HUES48 (cell line): ENCODE results near the gene ZNRF3.
"Not testable (repeated sequence)": the region's sequence is repeated elsewhere in the genome, so short reads cannot be mapped to it uniquely, and the experiment has no call there.

Experiments used
- H3K27ac ChIP-seq: one replicate; pipeline ENCODE4 v1.7.0; 2013; ENCODE audit warnings: low read depth, low read length, inconsistent platforms
- H3K27me3 ChIP-seq: 2 replicates; pipeline ENCODE4 v1.6.1; 2013; ENCODE audit warnings: mild to moderate bottlenecking, low read length; ENCODE audit not compliant: control insufficient read depth, insufficient read depth
- H3K36me3 ChIP-seq: 2 replicates; pipeline ENCODE4 v1.6.1; 2013; ENCODE audit warnings: low read length; ENCODE audit not compliant: control insufficient read depth, insufficient read depth
- H3K4me1 ChIP-seq: 2 replicates; pipeline ENCODE4 v1.6.1; 2013; ENCODE audit warnings: mild to moderate bottlenecking, low read length; ENCODE audit not compliant: control insufficient read depth, insufficient read depth
- H3K4me3 ChIP-seq: 2 replicates; pipeline ENCODE4 v1.5.1; 2013; ENCODE audit warnings: mild to moderate bottlenecking, low read depth, low read length
- H3K9ac ChIP-seq: 2 replicates; pipeline ENCODE4 v1.6.1; 2013; ENCODE audit warnings: mild to moderate bottlenecking, low read depth, low read length, moderate library complexity
- H3K9me3 ChIP-seq: 2 replicates; pipeline ENCODE4 v1.6.1; 2013; ENCODE audit warnings: low read length; ENCODE audit not compliant: control insufficient read depth, insufficient read depth

Gene ZNRF3

DNA sequence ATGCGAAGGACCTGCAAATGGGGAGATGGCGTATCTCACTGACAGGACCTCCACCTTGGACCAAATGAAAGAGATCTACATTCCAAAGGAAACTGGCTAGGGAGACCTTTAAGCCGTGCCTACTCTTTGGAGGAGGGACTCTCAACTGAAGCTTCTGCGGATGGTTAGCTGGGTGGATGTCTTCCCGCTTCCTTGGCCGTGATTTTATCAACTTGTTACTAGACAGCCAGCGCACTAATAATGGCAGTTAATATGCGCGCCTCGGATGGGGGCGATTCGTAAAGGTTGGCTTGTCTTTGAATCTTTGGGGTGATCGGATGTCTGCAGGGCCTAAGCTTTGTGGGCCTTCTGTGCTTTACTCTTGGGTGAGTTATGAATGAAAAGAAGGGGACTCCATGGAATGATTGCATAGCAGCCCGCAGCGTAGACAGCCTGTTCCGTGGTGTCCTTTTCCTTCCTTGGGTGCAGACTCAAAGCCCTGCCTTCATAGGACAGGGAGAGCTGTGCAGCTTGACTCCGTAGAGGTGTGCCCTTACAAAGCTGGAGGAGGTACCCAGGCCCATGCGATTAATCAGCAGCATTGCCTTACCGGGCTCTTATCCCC is 1.5 kb downstream of the ZNRF3 start:
- Histone ChIP-seq H3K4me1 (peaks cover 50% of the 10 kb centered on the region), H3K36me3 (no peaks in the 10 kb centered on the region), H3K27ac (no peak overlapping the region), H3K27me3 (no peaks in the 10 kb centered on the region), H3K9ac (no peak overlapping the region), H3K4me3 (peak overlapping the region; percentile 93), H3K9me3 (no peaks in the 10 kb centered on the region)

DNA sequence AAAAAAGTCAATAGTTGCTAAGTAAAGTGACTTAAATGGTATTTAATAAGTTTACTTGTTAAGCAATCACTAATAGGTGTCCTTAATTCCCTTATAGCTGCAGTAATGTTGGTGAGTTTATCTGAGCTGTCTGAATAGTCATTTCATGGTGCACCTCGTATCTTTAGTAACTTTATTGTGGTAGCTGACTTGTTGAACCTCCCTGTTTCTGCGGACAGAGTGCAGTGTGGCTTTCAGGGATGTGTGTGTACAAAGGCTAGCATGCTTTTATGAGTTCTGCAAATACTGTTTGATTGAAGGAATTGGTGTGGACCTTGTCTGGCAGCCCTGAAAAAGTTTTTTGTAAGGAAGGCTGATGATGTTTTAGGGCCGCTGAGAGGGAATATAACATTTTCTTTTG is 2.6 kb downstream of the ZNRF3 start:
- Histone ChIP-seq H3K4me1 (peaks cover 50% of the 10 kb centered on the region), H3K9me3 (no peaks in the 10 kb centered on the region), H3K9ac (no peak overlapping the region), H3K27ac (no peak overlapping the region), H3K4me3 (no peak overlapping the region), H3K27me3 (no peaks in the 10 kb centered on the region), H3K36me3 (no peaks in the 10 kb centered on the region)

DNA sequence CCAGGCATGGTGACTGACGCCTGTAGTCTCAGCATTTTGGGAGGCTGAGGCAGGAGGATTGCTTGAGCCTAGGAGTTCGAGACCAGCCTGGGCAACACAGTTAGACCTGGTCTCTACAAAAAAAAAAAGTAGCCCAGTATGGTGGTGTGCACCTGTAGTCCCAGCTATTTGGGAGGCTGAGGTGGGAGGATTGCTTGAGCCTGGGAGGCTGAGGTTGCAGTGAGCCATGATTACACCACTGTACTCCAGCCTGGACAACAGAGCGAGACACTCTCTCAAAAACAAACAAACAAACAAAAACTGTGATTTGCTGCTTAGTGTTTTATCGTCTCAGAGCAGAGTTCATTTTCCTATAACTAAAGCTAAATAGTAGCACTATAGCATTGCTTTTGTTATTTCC is 3.3 kb downstream of the ZNRF3 start:
- not testable (repeated sequence) for H3K9me3 ChIP-seq, H3K36me3 ChIP-seq, H3K9ac ChIP-seq, H3K4me3 ChIP-seq, H3K27me3 ChIP-seq, H3K27ac ChIP-seq
- peaks cover 57% of the 10 kb centered on the region for H3K4me1 ChIP-seq

DNA sequence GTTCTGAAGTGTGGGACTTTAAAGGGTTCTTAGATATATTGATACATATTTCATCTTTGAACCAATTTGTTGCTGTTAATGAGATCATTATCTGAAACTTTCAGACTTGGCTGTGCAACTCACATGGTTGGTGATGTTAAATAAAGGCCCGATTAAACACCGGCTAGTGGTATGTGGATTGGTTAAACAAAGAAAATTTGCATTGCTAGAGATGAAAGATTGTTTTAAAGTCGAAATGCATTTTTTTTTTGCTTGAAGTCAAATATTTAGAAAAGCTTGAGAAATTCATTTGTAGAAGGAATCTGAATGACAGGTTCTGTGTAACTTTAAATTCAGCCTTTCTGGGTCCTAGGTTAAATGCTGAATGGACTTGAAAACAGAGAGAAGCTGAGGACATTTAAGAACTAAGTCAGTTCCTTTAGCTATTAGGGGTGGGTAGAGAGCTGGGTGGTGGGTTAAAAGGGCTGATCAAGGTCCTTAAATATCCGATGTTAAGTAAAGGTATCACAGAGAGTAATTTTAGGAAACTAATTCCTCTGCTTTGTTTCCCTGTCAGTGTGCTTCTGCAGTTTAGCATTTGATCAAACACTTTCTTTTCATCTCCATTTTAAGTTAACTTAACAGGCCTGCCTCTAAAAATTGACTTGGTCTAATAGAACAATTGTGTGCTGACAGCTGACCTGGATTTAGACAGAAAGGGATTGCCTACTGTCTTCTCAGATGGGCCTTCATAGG is 4.5 kb downstream of the ZNRF3 start:
- no peaks in the 10 kb centered on the region for H3K9me3 ChIP-seq
- no peaks in the 10 kb centered on the region for H3K36me3 ChIP-seq
- no peaks in the 10 kb centered on the region for H3K27me3 ChIP-seq
- no peak overlapping the region for H3K9ac ChIP-seq
- H3K4me1 ChIP-seq = peaks cover 55% of the 10 kb centered on the region
- no peak overlapping the region for H3K27ac ChIP-seq
- no peak overlapping the region for H3K4me3 ChIP-seq

DNA sequence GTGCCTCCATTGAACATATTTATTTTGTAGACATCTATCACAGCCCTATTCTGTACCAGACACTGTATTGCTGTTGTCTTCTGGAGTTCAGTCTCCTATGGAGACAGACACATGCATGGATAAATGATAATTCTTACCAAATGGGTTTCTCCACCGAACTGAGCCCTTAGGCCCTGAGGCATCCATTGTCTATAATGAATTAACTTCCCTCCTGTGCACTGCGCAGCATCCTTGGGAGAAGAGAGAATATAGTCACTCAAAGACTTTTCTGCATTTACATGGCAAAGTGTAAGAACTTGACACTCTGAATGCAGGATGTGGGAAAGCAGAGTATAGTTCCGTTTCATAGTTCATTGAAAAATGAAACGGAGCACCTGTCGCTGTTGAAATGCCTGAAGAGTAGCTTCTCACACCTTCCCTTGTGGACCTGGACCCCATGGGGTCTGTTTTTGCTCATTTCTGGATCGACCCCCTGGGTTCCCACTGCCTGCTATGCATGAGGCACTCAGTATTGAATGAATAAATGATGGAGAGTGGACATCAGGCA is 6.2 kb downstream of the ZNRF3 start:
- Histone ChIP-seq H3K27me3 (no peaks in the 10 kb centered on the region), H3K9me3 (no peaks in the 10 kb centered on the region), H3K36me3 (no peaks in the 10 kb centered on the region), H3K4me3 (no peak overlapping the region), H3K27ac (no peak overlapping the region), H3K9ac (no peak overlapping the region), H3K4me1 (peaks cover 55% of the 10 kb centered on the region)

DNA sequence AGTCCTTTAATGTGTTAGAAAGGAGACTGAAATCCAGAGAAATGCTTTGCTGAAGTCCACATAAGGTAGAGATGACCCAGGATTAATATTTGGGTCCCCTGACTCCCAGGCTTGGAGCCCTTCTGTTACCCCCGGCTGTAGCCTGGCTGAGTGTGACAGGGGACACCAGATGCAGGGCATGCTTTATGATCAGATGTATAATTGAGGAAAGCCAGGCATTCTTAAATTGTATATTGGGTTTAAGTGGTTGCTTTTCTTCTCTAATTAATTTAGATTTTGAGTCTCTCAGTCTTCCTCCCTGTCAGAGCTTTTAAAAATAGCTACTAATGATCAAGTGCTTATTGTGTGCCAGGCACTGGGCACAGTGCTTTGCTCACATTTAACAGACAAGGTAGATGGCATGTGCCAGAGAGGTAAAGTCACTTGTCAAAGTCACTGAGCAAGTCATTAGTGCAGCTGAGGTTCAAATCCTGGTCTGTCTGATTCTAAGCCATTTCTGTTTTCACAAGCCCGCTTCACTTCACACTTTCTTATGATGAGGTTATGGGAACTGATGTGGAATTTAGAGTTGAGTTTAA is 7.9 kb downstream of the ZNRF3 start:
- no peak overlapping the region for H3K9ac ChIP-seq
- H3K27ac ChIP-seq = no peak overlapping the region
- no peaks in the 10 kb centered on the region for H3K36me3 ChIP-seq
- H3K4me3 ChIP-seq = no peak overlapping the region
- no peaks in the 10 kb centered on the region for H3K27me3 ChIP-seq
- peaks cover 39% of the 10 kb centered on the region for H3K4me1 ChIP-seq
- H3K9me3 ChIP-seq = no peaks in the 10 kb centered on the region

DNA sequence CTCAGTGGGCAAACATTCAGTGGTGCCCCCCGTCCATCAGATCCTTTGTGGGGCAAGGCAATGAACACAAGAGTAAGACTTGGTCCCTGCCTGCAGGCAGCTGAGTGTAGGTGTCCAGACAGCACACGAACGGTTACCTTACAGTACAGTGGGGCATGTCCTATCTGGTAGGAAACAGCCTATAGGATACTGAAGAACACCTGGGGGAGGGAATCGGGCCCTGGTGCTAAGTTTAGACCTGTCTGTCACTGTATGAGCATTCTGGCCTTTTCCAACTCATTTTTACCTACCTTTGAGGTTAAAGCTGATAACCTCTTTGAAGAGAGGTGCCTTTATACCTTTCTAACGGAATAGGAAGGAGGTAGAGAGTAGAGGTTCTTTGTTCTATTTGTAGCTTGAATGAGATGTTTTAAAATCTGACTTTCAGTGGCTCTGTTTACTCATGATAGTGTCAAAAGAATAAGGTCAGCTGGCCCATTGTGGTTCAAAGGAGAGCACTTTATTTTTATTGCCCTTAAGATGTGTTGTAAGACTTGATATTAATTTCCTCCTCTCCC is 8.9 kb downstream of the ZNRF3 start:
- Histone ChIP-seq H3K9me3 (no peaks in the 10 kb centered on the region), H3K4me1 (peaks cover 45% of the 10 kb centered on the region), H3K27ac (peak overlapping the region; percentile 8)

DNA sequence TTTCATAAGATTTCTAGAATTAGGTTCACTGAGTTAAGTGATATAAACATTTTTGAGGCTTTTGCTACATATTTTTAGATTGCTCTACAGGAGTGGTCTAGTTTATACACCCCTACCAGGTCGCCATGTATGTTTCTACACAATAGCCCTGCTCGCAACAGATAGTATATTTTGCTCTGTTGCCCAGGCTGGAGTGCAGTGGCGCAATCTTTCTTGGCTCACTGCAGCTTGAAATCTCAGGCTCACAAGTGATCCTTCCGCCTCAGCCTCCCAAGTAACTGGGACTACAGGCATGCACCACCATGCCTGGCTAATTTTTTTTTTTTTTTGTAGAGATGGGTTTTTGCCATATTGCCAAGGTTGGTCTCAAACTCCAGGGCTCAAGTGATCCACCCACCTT is 10.4 kb downstream of the ZNRF3 start:
- Histone ChIP-seq H3K9ac (no peak overlapping the region), H3K27ac (no peak overlapping the region), H3K4me3 (no peak overlapping the region), H3K27me3 (no peaks in the 10 kb centered on the region), H3K36me3 (no peaks in the 10 kb centered on the region), H3K4me1 (peaks cover 42% of the 10 kb centered on the region), H3K9me3 (no peaks in the 10 kb centered on the region)

More for the DNA sequence above, 8.9 kb downstream of the ZNRF3 start:
- H3K36me3 ChIP-seq = no peaks in the 10 kb centered on the region
- no peaks in the 10 kb centered on the region for H3K27me3 ChIP-seq
- no peak overlapping the region for H3K9ac ChIP-seq
- H3K4me3 ChIP-seq = no peak overlapping the region

DNA sequence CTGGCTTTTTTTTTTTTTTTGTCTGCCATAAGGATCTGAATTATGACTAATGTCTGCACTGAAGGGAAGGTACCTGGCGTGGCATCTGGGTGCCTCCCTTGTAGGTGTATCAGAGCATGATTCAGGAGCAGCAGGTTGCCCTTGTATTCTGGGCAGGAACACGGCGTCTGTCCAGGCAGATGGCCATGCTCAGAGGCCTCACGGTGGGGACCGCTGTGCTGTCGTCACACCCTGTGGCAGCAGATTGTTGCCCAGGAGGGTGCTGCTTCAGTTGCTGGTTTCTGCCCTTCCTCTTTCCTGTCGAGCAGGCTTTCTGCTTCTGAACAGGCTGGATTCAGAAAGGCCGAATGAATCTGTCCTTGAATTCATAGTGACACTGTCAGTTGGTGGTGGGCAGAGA is 11.0 kb downstream of the ZNRF3 start:
- H3K36me3 ChIP-seq = no peaks in the 10 kb centered on the region
- H3K27ac ChIP-seq = no peak overlapping the region
- no peak overlapping the region for H3K4me3 ChIP-seq
- H3K9ac ChIP-seq = no peak overlapping the region
- H3K27me3 ChIP-seq = no peaks in the 10 kb centered on the region
- no peaks in the 10 kb centered on the region for H3K9me3 ChIP-seq
- H3K4me1 ChIP-seq = peaks cover 42% of the 10 kb centered on the region

DNA sequence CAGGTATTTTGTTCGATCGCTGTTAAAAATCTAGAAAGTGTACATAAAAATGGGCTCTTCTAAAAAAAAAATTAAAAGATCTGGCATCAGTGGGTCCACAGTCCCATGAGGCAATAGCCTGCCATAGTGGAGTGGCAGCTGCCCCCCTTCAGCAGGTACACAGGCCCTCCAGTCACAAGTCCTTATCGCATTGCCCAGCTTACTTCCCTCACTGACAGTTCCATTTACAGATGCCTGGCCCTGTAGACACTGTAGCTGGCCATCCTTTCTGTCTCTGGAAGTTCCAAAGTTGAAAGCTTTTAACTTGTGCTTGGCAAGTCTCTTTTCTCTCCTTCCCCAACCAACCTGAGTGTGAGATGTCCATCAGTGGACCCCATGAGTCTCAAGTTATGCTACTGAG is 11.4 kb downstream of the ZNRF3 start:
- Histone ChIP-seq H3K9ac (no peak overlapping the region), H3K4me1 (peaks cover 37% of the 10 kb centered on the region), H3K4me3 (no peak overlapping the region), H3K36me3 (no peaks in the 10 kb centered on the region), H3K27me3 (no peaks in the 10 kb centered on the region), H3K9me3 (no peaks in the 10 kb centered on the region), H3K27ac (no peak overlapping the region)

DNA sequence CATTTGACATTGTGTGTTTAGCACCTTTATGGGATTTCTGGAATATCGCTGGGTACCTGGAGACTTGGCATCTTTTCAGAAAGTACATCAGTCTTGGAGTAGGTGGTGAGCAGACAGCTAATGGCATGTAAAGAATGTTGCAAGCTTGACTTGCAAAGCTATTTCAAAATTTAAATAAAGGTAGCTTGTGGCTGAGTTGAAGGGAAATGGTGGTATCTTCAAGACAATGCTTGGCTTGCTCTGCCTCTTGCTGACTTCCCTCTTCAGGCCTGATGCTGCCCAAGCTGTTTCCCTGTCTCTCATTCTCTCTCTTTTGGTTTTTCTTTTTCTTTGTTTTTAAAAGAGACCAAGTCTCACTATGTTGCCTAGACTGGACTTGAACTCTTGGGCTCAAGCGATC is 13.2 kb downstream of the ZNRF3 start:
- H3K27me3 ChIP-seq = no peaks in the 10 kb centered on the region
- peak overlapping the region; percentile 65 for H3K27ac ChIP-seq
- H3K36me3 ChIP-seq = no peaks in the 10 kb centered on the region
- peaks cover 38% of the 10 kb centered on the region for H3K4me1 ChIP-seq
- H3K9me3 ChIP-seq = no peaks in the 10 kb centered on the region
- H3K4me3 ChIP-seq = no peak overlapping the region
- 0 out of 2 replicates have a peak overlapping the region, but pooled peaks have one; percentile 1 for H3K9ac ChIP-seq
